ENCODE measurements around the gene DLGAP3.

DNA sequence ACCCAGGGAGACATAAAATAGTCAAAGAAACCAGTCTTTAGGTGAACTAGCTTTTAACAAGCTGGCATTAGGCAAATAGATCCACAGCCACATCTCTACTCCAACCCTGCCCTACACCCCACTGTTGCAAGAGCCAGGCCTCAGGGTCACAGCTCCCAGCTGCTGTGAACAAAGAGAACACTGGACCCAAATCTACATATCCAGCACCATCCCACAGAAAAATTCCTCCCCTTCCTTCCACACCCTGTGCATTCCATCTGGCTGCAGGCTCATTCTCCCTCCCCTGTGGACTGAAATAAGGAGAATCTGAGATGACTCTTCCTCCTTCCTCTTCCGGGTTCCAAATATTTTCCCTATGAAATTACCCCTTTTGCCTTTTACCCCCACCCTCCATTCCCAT is 23.2 kb downstream of the DLGAP3 start:
- TF ChIP-seq, protein P1, sequence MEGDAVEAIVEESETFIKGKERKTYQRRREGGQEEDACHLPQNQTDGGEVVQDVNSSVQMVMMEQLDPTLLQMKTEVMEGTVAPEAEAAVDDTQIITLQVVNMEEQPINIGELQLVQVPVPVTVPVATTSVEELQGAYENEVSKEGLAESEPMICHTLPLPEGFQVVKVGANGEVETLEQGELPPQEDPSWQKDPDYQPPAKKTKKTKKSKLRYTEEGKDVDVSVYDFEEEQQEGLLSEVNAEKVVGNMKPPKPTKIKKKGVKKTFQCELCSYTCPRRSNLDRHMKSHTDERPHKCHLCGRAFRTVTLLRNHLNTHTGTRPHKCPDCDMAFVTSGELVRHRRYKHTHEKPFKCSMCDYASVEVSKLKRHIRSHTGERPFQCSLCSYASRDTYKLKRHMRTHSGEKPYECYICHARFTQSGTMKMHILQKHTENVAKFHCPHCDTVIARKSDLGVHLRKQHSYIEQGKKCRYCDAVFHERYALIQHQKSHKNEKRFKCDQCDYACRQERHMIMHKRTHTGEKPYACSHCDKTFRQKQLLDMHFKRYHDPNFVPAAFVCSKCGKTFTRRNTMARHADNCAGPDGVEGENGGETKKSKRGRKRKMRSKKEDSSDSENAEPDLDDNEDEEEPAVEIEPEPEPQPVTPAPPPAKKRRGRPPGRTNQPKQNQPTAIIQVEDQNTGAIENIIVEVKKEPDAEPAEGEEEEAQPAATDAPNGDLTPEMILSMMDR (IDR thresholded peaks at IDR 0.05): no peak
- no peak for TF ChIP-seq POLR2AphosphoS5 (IDR thresholded peaks at IDR 0.05)
- no peak for TF ChIP-seq POLR2A (IDR thresholded peaks at IDR 0.05)

Measured in prostate gland (tissue), 2 donors.